Activated CD4-positive, CD25-positive, alpha-beta regulatory T cell (primary cell): ENCODE data around the gene TNRC18.
"Not testable (repeated sequence)": the region's sequence is repeated elsewhere in the genome, so short reads cannot be mapped to it uniquely, and the experiment has no call there.

Experiments
- DNase-seq, 4 experiments: peaks; one replicate each; lab custom pipeline; 2025; lab: John Stamatoyannopoulos, UW

TNRC18 gene

DNA sequence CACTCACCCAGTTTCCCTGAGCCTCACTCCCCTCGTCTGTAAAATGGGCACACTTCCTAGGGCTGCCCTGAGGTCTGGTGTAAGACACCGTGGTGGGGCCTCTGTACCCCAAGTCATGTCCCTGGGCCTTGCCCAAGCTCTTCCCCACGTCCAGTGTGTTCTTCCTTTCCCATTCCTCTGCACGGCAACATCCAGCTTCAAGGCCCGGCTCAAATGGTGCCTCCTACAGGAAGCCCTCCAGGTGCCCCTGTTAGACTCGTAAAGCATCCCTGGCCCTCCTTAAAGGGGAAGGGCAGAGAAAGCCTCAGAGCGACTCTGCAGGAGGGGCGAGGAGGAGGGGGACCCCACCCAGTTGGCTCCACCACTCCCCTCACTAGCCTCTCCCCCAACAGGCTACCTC lies 132.3 kb downstream of the TNRC18 start:
- DNase-seq = no peak

DNA sequence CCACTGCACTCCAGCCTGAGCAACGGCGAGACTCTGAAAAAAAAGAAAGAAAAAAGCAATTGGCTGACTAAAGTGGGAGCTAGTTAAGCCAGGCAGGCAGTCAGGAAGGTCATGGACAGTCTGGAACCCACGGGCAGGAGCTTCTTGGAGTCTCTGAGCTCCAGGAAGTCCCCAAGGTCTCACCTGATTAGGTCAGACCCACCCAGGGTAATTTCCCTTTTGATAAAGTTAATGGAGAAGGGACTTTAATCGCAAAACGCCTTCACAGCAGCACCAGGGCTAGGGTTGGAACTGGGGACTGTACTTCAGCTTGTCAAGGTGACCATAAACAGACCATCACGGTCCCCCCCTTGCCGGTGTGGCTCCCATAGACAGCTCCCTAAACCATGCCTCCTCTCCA lies 134.3 kb downstream of the TNRC18 start:
- DNase-seq = no peak

DNA sequence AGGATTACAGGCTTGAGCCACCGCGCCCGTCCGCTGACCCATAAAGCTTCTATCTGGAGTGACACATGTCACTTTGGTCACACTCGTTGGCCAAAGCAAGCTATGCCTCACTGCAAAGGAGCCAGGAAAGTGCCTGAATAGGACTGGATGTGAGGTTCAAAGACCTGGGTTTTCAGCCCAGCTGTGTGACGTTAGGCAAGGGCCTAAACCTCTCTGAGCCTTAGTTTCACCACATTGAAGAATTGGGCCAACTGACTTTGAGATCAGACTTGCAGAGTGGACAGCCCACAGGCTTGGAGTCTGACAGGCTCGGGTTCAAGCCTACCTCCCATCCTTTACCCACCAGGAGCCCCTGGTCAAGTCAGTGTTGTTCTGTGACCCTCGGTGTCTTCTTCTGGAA lies 135.1 kb downstream of the TNRC18 start:
- DNase-seq = not testable (repeated sequence)

DNA sequence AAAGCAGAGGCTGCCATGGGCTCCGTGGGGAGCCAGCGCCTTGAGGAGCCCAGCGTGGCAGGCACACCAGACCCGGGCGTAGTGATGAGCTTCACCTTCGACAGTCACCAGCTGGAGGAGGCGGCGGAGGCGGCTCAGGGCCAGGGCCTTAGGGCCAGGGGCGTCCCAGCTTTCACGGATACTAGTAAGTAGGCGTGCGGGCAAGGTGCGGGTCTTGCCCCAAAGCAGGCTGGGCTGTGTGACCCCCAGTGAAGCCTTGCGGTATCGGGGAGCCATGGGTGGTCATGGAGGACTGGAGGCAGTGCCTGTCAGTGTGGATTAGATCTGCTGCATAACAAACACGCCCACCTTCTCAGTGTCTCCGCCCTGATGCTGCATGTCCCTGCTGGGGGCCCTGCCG lies 135.8 kb downstream of the TNRC18 start:
- DNase-seq = no peak

DNA sequence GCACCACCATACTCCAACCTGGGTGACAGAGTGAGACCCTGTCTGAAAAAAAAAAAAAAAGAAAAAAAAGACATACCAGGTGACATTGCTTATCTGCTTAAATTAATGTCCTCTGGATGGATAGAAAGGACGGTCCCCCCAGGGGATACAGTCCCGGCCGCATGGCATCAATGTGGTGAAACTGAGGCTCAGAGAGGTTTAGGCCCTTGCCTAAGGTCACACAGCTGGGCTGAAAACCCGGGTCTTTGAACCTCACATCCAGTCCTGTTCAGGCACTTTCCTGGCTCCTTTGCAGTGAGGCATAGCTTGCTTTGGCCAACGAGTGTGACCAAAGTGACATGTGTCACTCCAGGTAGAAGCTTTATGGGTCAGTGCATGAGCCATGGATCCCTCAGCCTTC lies 136.3 kb downstream of the TNRC18 start:
- DNase-seq = not testable (repeated sequence)

GRCh38 chr7:5286933-5287332 lies 136.7 kb downstream of the TNRC18 start:
- DNase-seq = no peak

GRCh38 chr7:5284304-5285281 lies 139.0 kb downstream of the TNRC18 start:
- no peak for DNase-seq

- no peak for DNase-seq
Measured at GRCh38 chr7:5283421-5284303, 140.0 kb downstream of the TNRC18 start.

DNA sequence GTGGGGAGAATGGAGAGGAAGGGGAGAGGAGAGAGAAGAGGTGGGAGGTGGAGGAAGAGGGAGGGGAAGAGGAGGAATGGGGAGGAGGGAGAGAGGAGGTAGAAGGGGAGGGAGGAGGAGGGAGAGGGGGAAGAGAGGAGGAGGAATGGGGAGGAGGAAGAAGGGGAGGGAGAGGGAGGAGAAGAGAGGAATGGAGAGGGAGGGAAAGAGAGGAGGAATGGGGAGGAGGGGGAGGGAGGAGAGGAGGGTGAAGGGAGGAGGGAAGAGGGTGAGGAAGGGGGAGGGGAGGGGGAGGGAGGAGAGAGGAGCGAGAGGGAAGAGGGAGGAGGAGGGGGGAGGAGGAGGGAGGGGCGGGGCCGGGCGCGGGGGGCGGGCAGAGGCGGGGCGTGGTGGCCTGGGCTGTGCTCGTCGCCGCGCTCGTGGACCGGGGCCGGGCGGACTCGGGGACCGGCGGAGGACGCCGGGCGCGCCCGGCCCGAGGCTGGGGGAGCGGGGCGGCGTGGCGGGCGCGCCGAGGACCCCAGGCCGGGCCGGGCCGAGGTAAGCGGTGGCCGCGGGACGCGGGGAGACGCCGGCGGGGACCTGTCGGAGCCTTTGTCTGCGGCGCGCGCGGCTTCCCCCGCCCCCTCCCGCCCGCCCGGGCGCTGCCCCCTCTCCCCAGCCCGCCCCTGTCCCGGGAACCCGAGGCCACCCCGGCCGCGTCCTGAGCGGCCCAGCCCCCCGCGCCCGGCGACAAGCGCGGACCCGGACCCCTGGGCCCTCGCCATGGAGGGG lies 140.9 kb downstream of the TNRC18 start, which contains the start of gene SLC29A4:
SLC29A4 (plus strand) TSS at position 401 of the 774 bp plus-strand sequence. CDS start 4,874 bp downstream, outside the sequence.
- no peak for DNase-seq

GRCh38 chr7:5281598-5282500 lies 141.8 kb downstream of the TNRC18 start:
- DNase-seq = not testable (repeated sequence)

DNA sequence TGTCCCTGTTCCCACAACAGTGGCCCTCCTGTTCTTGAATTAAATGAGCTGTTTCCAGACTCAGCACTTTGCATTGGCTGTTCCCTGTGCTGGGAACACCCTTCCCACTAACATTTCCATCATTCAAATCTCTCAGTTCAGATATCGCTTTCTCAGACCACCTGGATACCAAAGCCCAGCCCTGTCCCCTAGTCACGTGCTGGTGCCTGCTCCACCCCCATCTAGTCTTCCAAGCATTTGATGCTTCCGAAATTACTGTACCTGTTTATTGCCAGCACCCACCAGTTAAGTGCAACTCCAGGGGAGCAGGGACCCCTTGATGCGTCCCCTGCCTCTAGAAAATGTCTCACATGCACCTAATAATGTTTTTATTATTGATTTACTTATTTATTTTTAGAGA lies 143.9 kb downstream of the TNRC18 start:
- DNase-seq = no peak

DNA sequence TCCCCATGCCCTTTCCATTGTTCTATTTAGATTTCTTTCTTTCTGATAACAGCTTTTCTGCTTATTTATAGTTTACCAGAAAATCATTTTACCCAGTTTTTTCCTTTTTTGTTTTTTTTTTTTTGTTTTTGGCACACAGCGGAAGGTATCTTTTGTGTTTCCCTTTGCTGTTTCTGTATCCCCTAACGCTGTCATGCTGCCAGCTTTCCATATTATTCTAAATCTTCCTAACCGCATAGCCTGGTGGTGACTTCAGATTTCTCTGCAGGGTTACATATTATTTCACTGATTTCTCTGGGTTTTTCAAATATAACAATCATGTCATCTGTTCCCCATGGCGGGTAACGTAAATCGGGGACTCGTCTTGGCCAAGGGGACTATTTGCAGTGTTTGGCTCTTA lies 144.9 kb downstream of the TNRC18 start:
- no peak for DNase-seq

DNA sequence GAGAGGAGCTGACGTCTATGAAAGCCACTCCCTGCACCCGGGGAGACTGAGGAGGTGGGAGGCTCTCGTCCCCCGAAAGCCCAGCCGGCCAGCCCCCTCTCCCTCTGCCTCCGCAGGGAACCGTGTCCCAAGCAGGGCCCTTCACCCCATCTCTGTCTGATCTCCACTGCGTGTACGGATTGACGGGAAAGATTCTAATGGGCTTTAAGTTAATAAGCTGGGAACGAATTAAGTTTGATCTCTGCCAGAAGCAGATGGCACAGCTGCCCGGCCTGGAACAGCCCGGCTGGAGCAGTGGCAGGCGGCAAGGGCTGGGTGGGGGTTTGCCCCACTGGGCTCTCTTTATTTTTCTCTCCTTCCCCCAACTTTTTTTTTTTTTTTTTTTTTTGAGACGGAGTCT lies 147.0 kb downstream of the TNRC18 start:
- DNase-seq = no peak

GRCh38 chr7:5276123-5276522 lies 147.5 kb downstream of the TNRC18 start:
- not testable (repeated sequence) for DNase-seq

- DNase-seq = not testable (repeated sequence)
Measured at GRCh38 chr7:5275510-5275909, 148.1 kb downstream of the TNRC18 start.

DNA sequence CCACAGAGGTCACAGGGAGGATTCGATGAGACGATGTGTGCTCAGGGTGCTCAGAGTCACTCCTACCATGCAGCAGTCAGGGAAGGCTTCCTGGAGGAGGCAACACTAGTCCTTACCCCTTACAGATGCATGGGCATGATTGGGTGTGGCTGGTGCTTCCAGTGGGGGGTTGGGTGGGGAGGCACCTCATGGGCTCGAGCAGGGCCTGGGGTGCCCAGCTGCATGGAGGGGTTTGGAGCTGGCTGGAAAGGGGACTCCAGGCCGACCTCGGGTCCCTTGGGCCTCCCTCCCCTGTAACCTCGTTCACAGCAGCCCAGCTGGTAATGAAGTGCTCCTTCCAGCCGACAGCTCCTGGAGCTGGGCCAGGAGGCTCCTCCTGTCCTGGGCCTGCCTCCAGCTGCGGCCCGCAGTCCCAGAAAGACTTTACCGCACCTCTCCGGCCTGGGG lies 148.6 kb downstream of the TNRC18 start:
- DNase-seq = not testable (repeated sequence)

DNA sequence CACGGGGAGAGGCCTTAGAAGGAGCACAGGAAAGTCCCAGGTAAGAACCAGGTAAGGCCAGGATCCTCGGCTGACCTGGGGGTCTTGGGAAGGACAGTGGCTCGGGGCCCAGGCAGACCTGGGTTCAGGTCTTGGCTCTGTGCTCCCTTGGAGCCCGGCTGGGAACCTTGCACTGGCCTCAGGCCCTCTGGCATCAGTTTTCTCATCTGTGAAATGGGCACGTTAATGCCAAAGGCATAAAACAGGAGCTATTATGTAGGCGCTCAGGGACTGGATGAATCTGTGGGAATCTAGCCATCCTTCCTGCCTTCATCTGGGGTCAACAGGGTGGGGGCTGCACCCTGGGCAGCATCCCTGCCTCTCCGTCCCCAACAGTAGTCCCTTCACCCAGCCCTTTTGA lies 149.2 kb downstream of the TNRC18 start:
- no peak for DNase-seq

DNA sequence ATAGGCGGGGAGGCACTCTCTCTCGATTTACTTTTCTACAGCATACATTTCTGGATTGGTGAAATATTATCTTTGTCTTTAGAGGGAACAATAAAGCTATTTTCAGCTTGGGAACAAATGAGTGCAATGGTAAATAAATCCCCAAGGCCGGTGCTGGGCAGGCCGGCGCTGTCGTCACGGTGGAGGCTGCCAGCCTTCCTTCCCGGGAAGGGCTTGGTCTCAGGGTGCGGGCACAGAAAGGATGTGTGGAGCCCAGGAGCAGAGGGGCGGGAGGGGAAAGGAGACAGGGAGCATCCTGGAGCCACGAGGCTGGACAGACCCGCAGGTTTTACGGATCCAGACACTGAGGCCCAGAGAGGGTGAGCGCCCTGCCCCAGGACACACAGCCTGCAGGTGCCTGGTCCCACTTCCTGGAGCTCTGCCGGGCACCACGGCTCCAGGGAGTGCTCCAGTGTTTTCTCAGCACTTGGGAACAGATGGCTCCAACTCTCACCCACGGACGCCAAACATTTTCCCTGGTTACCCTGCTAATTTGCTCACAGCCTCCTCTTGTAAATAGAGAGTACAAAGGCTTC lies 149.7 kb downstream of the TNRC18 start:
- DNase-seq = not testable (repeated sequence)

- DNase-seq = no peak
Measured at GRCh38 chr7:5270788-5271187, 152.8 kb downstream of the TNRC18 start.

DNA sequence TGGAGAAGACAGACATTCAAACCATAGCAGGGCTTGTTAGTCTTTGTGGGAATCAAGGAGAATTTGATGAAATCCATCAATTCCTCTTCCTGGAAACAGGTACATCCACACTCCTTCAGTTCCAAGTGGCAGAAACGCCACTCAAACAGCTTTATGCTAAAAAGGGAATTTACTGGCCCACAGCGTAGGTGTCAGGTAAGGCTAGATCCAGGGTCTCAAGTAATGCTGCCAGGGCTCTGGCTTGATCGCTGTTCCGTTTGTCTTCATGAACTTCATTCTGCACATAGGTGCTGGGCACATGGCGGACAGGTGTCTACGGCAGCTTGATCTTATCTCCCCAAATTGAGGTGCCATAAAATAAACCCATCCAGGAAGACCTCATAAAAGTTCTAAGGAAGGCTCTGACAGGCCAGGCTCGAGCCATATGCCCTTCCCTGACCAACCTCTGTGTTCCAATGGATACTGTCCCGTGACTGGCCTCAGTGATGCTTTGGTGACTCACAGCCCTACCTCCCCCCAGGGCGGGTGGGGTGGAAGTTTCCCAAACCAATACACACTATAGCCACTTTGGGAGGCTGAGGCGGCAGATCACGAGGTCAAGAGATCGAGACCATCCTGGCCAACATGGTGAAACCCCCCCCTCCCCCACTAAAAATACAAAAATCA lies 153.5 kb downstream of the TNRC18 start:
- DNase-seq = not testable (repeated sequence)
